ENCODE data around the gene TSR3. TPM values are rescaled to one million over a fixed set of nuclear protein-coding genes. Genes with fewer than 3 reads are reported as not detected.

The TSR3 gene
- total and polyA plus RNA-seq, 2 of the 13 experiments (the other 11 are each of a cell fraction or from before 2014, with no cell fraction given): 24.2 to 51.0 TPM

GRCh38 chr16:1308977-1309885 is 42.4 kb downstream of the TSR3 start, which contains the start of gene UBE2I (continued):
- TF ChIP-seq DBP (CRISPR knock-in tag; IDR thresholded peaks at IDR 0.05; ENCODE audit: not compliant biosample characterization): peak; percentile 43
- TF ChIP-seq YY1 (IDR thresholded peaks at IDR 0.05; ENCODE audit: insufficient read depth, insufficient replicate concordance, low read depth, low read length): peak; percentile 71
- TF ChIP-seq ZNF296 (CRISPR knock-in tag; conservative IDR thresholded peaks at IDR 0.05): peak; percentile 70; the same call in 1 of the 2 replicates
- TF ChIP-seq RAD51 (IDR thresholded peaks at IDR 0.05; ENCODE audit: borderline replicate concordance): no peak
- TF ChIP-seq TFAP4 (IDR thresholded peaks at IDR 0.05; ENCODE audit: borderline replicate concordance, low read depth): peak; percentile 19; the same call in 1 of the 2 replicates
- TF ChIP-seq THAP8 (CRISPR knock-in tag; IDR thresholded peaks at IDR 0.05; ENCODE audit: borderline replicate concordance): no peak
- TF ChIP-seq CEBPB (IDR thresholded peaks at IDR 0.05; ENCODE audit: borderline replicate concordance, low read depth, low read length): no peak
- 0 out of 2 replicates have a peak, but pooled peaks have one; percentile 61 for TF ChIP-seq ZNF816 (CRISPR knock-in tag; IDR thresholded peaks at IDR 0.05; ENCODE audit: borderline replicate concordance)
- TF ChIP-seq, protein P1, sequence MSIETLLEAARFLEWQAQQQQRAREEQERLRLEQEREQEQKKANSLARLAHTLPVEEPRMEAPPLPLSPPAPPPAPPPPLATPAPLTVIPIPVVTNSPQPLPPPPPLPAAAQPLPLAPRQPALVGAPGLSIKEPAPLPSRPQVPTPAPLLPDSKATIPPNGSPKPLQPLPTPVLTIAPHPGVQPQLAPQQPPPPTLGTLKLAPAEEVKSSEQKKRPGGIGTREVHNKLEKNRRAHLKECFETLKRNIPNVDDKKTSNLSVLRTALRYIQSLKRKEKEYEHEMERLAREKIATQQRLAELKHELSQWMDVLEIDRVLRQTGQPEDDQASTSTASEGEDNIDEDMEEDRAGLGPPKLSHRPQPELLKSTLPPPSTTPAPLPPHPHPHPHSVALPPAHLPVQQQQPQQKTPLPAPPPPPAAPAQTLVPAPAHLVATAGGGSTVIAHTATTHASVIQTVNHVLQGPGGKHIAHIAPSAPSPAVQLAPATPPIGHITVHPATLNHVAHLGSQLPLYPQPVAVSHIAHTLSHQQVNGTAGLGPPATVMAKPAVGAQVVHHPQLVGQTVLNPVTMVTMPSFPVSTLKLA (IDR thresholded peaks at IDR 0.05): no peak
- peak; percentile 92 for TF ChIP-seq NFYC (CRISPR knock-in tag; IDR thresholded peaks at IDR 0.05)
- peak; percentile 42; the same call in 1 of the 2 replicates for TF ChIP-seq HOXA3 (CRISPR knock-in tag; IDR thresholded peaks at IDR 0.05)
- TF ChIP-seq RNF2 (conservative IDR thresholded peaks at IDR 0.05; ENCODE audit: low read depth): 0 out of 2 replicates have a peak, but pooled peaks have one; percentile 59
- TF ChIP-seq SIN3A (IDR thresholded peaks at IDR 0.05; ENCODE audit: borderline replicate concordance, low read depth, low read length): 0 out of 2 replicates have a peak, but pooled peaks have one; percentile 22
- peak; percentile 50; the same call in 1 of the 2 replicates for TF ChIP-seq ZNF766 (CRISPR knock-in tag; IDR thresholded peaks at IDR 0.05; ENCODE audit: borderline replicate concordance)
- TF ChIP-seq ZNF34 (CRISPR knock-in tag; IDR thresholded peaks at IDR 0.05; ENCODE audit: borderline replicate concordance): no peak
- peak; percentile 63; the same call in 1 of the 2 replicates for TF ChIP-seq RXRA (CRISPR knock-in tag; IDR thresholded peaks at IDR 0.05)
- TF ChIP-seq ZNF441 (CRISPR knock-in tag; IDR thresholded peaks at IDR 0.05; ENCODE audit: borderline replicate concordance): peak; percentile 93
- TF ChIP-seq, protein P2, sequence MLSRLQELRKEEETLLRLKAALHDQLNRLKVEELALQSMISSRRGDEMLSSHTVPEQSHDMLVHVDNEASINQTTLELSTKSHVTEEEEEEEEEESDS (CRISPR knock-in tag; IDR thresholded peaks at IDR 0.05; ENCODE audit: borderline replicate concordance): no peak
- peak; percentile 82; the same call in 1 of the 2 replicates for TF ChIP-seq ZNF235 (CRISPR knock-in tag; IDR thresholded peaks at IDR 0.05; ENCODE audit: borderline replicate concordance)
- no peak; a peak in 1 of 4 replicates for TF ChIP-seq KLF16 (CRISPR knock-in tag; IDR thresholded peaks at IDR 0.05)
- TF ChIP-seq AGO1 (IDR thresholded peaks at IDR 0.05; ENCODE audit: low read depth, low read length, poor library complexity, severe bottlenecking): no peak
- no peak for TF ChIP-seq DNMT1 (CRISPR knock-in tag; IDR thresholded peaks at IDR 0.05)
- TF ChIP-seq MXD4 (CRISPR knock-in tag; IDR thresholded peaks at IDR 0.05): 0 out of 2 replicates have a peak, but pooled peaks have one; percentile 36
- 0 out of 2 replicates have a peak, but pooled peaks have one; percentile 44 for TF ChIP-seq ZNF124 (CRISPR knock-in tag; IDR thresholded peaks at IDR 0.05)
